ENCODE results near the gene TBC1D9.
A peak's percentile ranks its signal among the peaks of the same experiment; 100 is the strongest.
"Not testable (repeated sequence)": the region's sequence is repeated elsewhere in the genome, so short reads cannot be mapped to it uniquely, and the experiment has no call there.

Gene TBC1D9

GRCh38 chr4:140790765-140791164 is 34.6 kb upstream of the TBC1D9 start:
- TF ChIP-seq CTCF (IDR thresholded peaks at IDR 0.05; ENCODE audit: low read length, missing control alignments) = no peak
- H3K4me3 ChIP-seq (replicated peaks; ENCODE audit: low read depth, low read length) = no peak overlapping the region
- peak; percentile 37 for DNase-seq (ENCODE audit: low read depth)

GRCh38 chr4:140790171-140790570 is 34.0 kb upstream of the TBC1D9 start:
- DNase-seq (ENCODE audit: low read depth) = peak; percentile 9
- no peak for TF ChIP-seq CTCF (IDR thresholded peaks at IDR 0.05; ENCODE audit: low read length, missing control alignments)
- H3K4me3 ChIP-seq (replicated peaks; ENCODE audit: low read depth, low read length) = no peak overlapping the region

DNA sequence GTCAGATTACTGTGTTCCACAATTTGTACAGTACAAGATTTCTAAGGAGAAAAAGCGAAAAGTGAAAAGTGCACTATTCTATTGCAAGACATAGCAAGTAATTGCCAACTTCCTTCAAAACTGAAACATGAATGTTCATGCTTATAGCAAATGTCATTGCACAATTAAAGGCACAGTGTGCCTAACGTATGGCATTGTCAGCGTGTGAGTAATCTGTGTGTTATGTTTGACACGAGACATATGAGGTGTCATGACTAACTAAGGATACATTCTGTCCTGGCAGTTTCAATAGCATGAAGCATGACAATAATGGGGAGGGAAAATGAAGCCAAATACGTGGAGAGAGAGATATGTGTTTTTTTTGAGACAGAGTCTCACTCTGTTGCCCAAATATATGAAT is 33.6 kb upstream of the TBC1D9 start:
- H3K4me3 ChIP-seq (replicated peaks; ENCODE audit: low read depth, low read length) = no peak overlapping the region
- no peak for TF ChIP-seq CTCF (IDR thresholded peaks at IDR 0.05; ENCODE audit: low read length, missing control alignments)
- DNase-seq (ENCODE audit: low read depth) = peak; percentile 57

- not testable (repeated sequence) for DNase-seq (ENCODE audit: low read depth); H3K4me3 ChIP-seq (replicated peaks; ENCODE audit: low read depth, low read length)
These were observed 26.6 kb upstream of the TBC1D9 start for GRCh38 chr4:140782787-140783186.

DNA sequence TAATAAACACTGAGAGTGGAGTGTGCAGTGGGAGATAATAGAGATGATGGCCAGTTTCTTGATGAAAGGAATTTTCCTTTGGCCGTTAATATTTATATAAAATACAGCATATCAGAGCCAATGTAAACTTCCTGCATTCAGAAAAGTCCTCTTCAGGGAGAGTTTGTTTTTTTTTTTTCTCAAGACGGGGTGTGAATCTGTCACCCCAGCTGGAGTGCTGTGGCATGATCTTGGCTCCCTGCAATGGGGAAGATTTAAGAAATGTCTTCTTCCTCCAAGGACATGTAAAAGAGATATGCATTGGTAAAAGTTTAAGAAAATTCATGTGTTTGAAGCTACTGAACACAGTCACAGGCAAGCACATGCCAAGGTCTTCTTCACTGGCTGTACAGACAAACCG is 25.4 kb upstream of the TBC1D9 start:
- no peak for DNase-seq (ENCODE audit: low read depth)
- no peak overlapping the region for H3K4me3 ChIP-seq (replicated peaks; ENCODE audit: low read depth, low read length)
- no peak for TF ChIP-seq CTCF (IDR thresholded peaks at IDR 0.05; ENCODE audit: low read length, missing control alignments)

DNA sequence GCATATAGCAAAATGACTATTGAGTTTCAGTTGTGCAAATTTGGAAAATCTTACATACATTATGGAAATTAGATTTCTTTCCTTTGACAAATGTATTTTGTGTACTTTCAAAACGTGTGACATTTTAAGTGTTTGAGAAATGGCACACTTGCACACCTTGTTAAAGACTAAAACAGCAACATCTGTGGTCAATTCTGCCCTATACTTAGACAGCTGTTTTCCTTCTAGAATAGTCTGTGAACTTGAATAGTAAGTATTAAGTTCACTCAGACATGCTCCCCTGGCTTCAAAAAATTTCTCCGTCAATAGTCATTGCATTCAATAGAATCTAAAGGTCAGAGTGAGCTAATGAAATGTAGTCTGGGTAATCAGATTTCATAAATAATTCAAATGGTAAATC is 21.7 kb upstream of the TBC1D9 start:
- TF ChIP-seq CTCF (IDR thresholded peaks at IDR 0.05; ENCODE audit: low read length, missing control alignments) = no peak
- H3K4me3 ChIP-seq (replicated peaks; ENCODE audit: low read depth, low read length) = no peak overlapping the region
- DNase-seq (ENCODE audit: low read depth) = no peak

DNA sequence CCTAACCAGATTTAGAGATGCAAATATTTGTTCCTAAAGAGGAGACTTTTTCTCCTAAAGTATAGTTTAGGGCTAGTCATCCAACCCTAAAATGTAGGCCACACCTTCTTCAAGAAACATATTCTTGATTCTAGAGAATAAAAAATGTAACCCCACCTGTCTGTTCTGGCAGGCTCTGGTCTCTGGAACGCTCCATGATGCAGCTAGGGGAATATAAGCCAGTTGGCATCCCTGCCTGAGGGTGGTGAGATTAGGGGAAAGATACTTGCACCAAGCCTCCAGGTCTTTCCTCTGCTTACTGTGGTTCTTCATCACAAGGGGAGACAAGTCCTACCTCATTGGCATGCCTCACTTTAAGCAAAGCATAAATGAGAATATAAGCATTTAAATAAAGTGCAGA is 21.2 kb upstream of the TBC1D9 start:
- no peak for TF ChIP-seq CTCF (IDR thresholded peaks at IDR 0.05; ENCODE audit: low read length, missing control alignments)
- no peak for DNase-seq (ENCODE audit: low read depth)
- H3K4me3 ChIP-seq (replicated peaks; ENCODE audit: low read depth, low read length) = no peak overlapping the region

GRCh38 chr4:140776556-140776955 is 20.4 kb upstream of the TBC1D9 start:
- no peak overlapping the region for H3K4me3 ChIP-seq (replicated peaks; ENCODE audit: low read depth, low read length)
- no peak for DNase-seq (ENCODE audit: low read depth)
- no peak for TF ChIP-seq CTCF (IDR thresholded peaks at IDR 0.05; ENCODE audit: low read length, missing control alignments)
